Umbilical cord (tissue), 2 donors: ENCODE results near the gene TMEM117. TPM values are rescaled to one million over a fixed set of nuclear protein-coding genes. Genes with fewer than 3 reads are reported as not detected.
A peak's percentile ranks its signal among the peaks of the same experiment; 100 is the strongest.

Source experiments
- DNase-seq: peaks from one replicate; pipeline ENCODE4 v3.0.0-alpha.2; 2015; ENCODE audit warnings: low spot score
- total RNA-seq: library from RNA; depleted of rRNA; stranded (reverse); fragments of >200 nt; gene quantifications from one replicate; pipeline ENCODE4 v1.2.3, GENCODE V29; 2014; ENCODE audit warnings: low replicate concordance; ENCODE audit not compliant: insufficient read depth

TMEM117 gene
- total RNA-seq, 1 donor from 2014 or later: 18.3 TPM

- DNase-seq: peak; percentile 69
Measured at GRCh38 chr12:43957732-43958372, 122.0 kb downstream of the TMEM117 start.

- DNase-seq: no peak
Measured at GRCh38 chr12:43964033-43964432, 128.2 kb downstream of the TMEM117 start.

GRCh38 chr12:43964961-43965360 is 129.1 kb downstream of the TMEM117 start:
- DNase-seq: no peak

- DNase-seq: no peak
Measured at GRCh38 chr12:43965899-43966298, 130.0 kb downstream of the TMEM117 start.

GRCh38 chr12:43968736-43969135 is 132.9 kb downstream of the TMEM117 start:
- no peak for DNase-seq

GRCh38 chr12:43969882-43970281 is 134.0 kb downstream of the TMEM117 start:
- no peak for DNase-seq

- no peak for DNase-seq
Measured at GRCh38 chr12:43973385-43973784, 137.5 kb downstream of the TMEM117 start.

GRCh38 chr12:43973993-43974392 is 138.1 kb downstream of the TMEM117 start:
- DNase-seq: no peak

GRCh38 chr12:43976027-43976426 is 140.1 kb downstream of the TMEM117 start:
- DNase-seq: no peak

- DNase-seq: no peak
Measured at GRCh38 chr12:43978556-43978955, 142.7 kb downstream of the TMEM117 start.

- no peak for DNase-seq
Measured at GRCh38 chr12:43979450-43979849, 143.6 kb downstream of the TMEM117 start.

GRCh38 chr12:43980627-43981191 is 144.8 kb downstream of the TMEM117 start:
- no peak for DNase-seq

- DNase-seq: no peak
Measured at GRCh38 chr12:43981726-43982125, 145.8 kb downstream of the TMEM117 start.

- peak; percentile 6 for DNase-seq
Measured at GRCh38 chr12:43982544-43982943, 146.7 kb downstream of the TMEM117 start.

GRCh38 chr12:43988838-43989560 is 153.1 kb downstream of the TMEM117 start:
- no peak for DNase-seq

- no peak for DNase-seq
Measured at GRCh38 chr12:43992856-43993255, 157.0 kb downstream of the TMEM117 start.

- DNase-seq: peak; percentile 13
Measured at GRCh38 chr12:44000309-44000952, 164.6 kb downstream of the TMEM117 start.

GRCh38 chr12:44002607-44003006 is 166.7 kb downstream of the TMEM117 start:
- DNase-seq: no peak

GRCh38 chr12:44003721-44004120 is 167.8 kb downstream of the TMEM117 start:
- DNase-seq: no peak

GRCh38 chr12:44015333-44015941 is 179.6 kb downstream of the TMEM117 start:
- peak; percentile 74 for DNase-seq

- no peak for DNase-seq
Measured at GRCh38 chr12:44017216-44017615, 181.3 kb downstream of the TMEM117 start.

GRCh38 chr12:44019118-44019517 is 183.2 kb downstream of the TMEM117 start:
- DNase-seq: no peak
